Ishikawa (cell line): ENCODE data around the gene B4GAT1.

ENCODE experiments used
- CEBPB ChIP-seq: IDR thresholded peaks from 2 replicates; pipeline ENCODE4 v1.6.1; 2012
- CREB1 ChIP-seq: IDR thresholded peaks from 2 replicates; pipeline ENCODE4 v1.6.1; 2012; ENCODE audit warnings: low read depth
- EGR1 ChIP-seq: IDR thresholded peaks from 2 replicates; pipeline ENCODE4 v1.6.1; 2012
- EP300 ChIP-seq: IDR thresholded peaks from 2 replicates; pipeline ENCODE4 v1.6.1; 2012; ENCODE audit warnings: borderline replicate concordance
- FOXM1 ChIP-seq: IDR thresholded peaks from 2 replicates; pipeline ENCODE4 v1.6.1; 2012; ENCODE audit warnings: low read depth, borderline replicate concordance
- MAX ChIP-seq: IDR thresholded peaks from 2 replicates; pipeline ENCODE4 v1.6.1; 2012
- NFIC ChIP-seq: IDR thresholded peaks from 2 replicates; pipeline ENCODE4 v1.6.1; 2012
- RAD21 ChIP-seq: IDR thresholded peaks from 2 replicates; pipeline ENCODE4 v1.6.1; 2012; ENCODE audit warnings: low read depth
- REST ChIP-seq: IDR thresholded peaks from 2 replicates; pipeline ENCODE4 v1.6.1; 2012; ENCODE audit warnings: low read depth, mild to moderate bottlenecking
- TAF1 ChIP-seq: IDR thresholded peaks from 2 replicates; pipeline ENCODE4 v1.6.1; 2012; ENCODE audit warnings: low read depth, mild to moderate bottlenecking
- TCF12 ChIP-seq: IDR thresholded peaks from 2 replicates; pipeline ENCODE4 v1.6.1; 2012; ENCODE audit warnings: low read depth
- TEAD4 ChIP-seq: IDR thresholded peaks from 2 replicates; pipeline ENCODE4 v1.6.1; 2012
- YY1 ChIP-seq: IDR thresholded peaks from 2 replicates; pipeline ENCODE4 v1.6.1; 2012; ENCODE audit warnings: low read depth
- ZBTB7A ChIP-seq: IDR thresholded peaks from 2 replicates; pipeline ENCODE4 v1.6.1; 2012; ENCODE audit warnings: low read depth
- TF ChIP-seq, protein P1 (sequence below): IDR thresholded peaks from 2 replicates; pipeline ENCODE4 v1.6.1; 2012

Gene B4GAT1

DNA sequence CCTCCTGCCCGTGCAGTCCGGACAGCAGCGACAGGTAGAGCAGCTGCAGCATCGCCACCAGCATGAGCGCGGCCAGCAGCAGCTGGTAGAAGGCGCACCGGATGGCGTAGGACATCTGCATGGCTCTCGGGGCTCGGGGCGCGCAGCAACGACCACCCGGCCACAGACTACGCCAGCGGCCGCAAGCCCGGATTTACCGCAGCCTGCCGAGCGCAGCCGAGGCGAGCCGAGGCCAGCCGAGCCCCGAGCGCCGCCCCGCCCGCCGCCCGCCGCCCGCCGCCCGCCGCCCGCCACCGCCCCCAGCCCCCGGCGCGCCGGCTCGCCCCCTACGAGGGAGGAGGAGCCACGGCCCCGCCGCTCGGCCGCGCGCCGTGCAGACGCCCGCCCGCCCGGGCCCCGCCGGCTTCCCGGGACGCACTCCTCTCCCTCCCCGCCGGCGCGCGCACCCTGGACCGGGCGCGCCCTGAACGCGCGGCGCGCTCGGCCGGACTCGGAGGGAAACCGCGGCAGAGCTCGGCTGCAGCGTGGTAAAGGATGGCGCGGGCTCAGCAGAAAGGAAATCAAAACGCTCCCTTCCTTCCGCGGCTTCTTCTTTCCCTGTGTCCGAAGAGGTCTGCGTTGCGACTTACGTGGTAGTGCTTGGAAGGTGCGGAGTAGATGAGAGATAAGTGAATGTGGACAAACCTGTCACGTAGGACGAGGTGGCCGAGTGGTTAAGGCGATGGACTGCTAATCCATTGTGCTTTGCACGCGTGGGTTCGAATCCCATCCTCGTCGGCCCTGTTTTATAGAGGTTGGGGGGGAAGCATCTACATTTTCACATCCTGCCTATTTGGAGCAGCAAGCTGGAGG lies at the start of gene B4GAT1:
TSS of gene B4GAT1 (minus strand) at position 205 of the 852 bp plus-strand sequence. CDS start at position 121, 84 bp downstream.
- TF ChIP-seq, protein P1, sequence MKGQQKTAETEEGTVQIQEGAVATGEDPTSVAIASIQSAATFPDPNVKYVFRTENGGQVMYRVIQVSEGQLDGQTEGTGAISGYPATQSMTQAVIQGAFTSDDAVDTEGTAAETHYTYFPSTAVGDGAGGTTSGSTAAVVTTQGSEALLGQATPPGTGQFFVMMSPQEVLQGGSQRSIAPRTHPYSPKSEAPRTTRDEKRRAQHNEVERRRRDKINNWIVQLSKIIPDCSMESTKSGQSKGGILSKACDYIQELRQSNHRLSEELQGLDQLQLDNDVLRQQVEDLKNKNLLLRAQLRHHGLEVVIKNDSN: peak; percentile 61; the same call in 1 of the 2 replicates
- TF ChIP-seq REST: no peak
- TF ChIP-seq TAF1: 0 out of 2 replicates have a peak, but pooled peaks have one; percentile 41
- TF ChIP-seq MAX: peak; percentile 75
- TF ChIP-seq RAD21: 0 out of 2 replicates have a peak, but pooled peaks have one; percentile 4
- TF ChIP-seq TCF12: peak; percentile 50; the same call in 1 of the 2 replicates
- no peak for TF ChIP-seq CREB1
- TF ChIP-seq TEAD4: peak; percentile 96
- TF ChIP-seq NFIC: peak; percentile 58
- peak; percentile 57; the same call in 1 of the 2 replicates for TF ChIP-seq EP300
- TF ChIP-seq CEBPB: no peak; the same call in 1 of the 2 replicates
- TF ChIP-seq YY1: peak; percentile 72
- no peak for TF ChIP-seq FOXM1

DNA sequence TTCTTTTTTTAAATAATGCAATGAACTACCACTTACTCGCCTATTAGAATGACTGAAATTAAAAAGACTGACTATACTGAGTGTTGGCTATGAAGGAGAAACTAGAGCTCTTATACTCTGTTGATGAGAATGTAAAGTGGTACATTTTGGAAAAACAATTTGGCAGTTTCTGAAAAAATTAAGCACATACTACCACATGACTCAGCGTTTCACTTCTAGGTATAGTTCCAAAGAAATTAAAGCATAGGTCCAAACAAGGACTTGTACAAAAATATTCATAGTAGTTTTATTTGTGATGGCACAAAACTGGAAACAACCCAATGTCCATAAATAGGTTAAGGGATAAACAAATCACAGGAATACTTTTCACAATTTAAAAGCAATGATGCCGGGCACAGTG lies 46.5 kb upstream of the B4GAT1 start:
- no peak for TF ChIP-seq REST
- no peak for TF ChIP-seq ZBTB7A
- TF ChIP-seq, protein P1: no peak
- no peak for TF ChIP-seq TCF12
- no peak for TF ChIP-seq NFIC

DNA sequence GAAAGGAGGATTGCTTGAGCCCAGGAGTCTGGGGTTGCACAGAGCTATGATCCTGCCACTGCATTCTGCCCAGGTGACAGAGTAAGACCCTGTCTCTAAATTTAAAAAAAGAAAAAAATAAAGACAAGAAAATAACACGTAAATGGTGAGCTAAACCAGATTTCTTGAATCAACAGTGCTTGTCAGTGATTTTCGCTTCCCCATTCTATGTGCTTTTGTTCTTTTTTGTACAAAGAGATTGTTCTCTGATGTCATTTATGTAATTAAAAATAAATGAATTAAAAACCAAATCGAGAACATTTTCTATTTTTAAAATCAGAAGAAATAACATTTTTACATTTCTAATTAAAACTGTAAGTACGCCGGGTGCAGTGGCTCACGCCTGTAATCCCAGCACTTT lies 43.9 kb upstream of the B4GAT1 start:
- TF ChIP-seq, protein P1: no peak
- TF ChIP-seq RAD21 (no peak), CREB1 (no peak), EGR1 (no peak), TAF1 (no peak), REST (no peak)

GRCh38 chr11:66388780-66389386 lies 41.5 kb upstream of the B4GAT1 start:
- TF ChIP-seq TAF1 (no peak), CEBPB (no peak), REST (no peak), ZBTB7A (no peak), TEAD4 (no peak), FOXM1 (no peak), RAD21 (peak; percentile 79), MAX (no peak)
- TF ChIP-seq, protein P1: no peak
